ENCODE measurements around the gene BTBD8. TPM values are rescaled to one million over a fixed set of nuclear protein-coding genes. Genes with fewer than 3 reads are reported as not detected.
A peak's percentile ranks its signal among the peaks of the same experiment; 100 is the strongest.

BTBD8 gene
- total RNA-seq, 2 experiments from 2014 or later, result 2.6 to 2.7 TPM

- Mint-ChIP-seq H3K4me1 (no peaks in the 10 kb centered on the region), H3K9me3 (no peaks in the 10 kb centered on the region), H3K27ac (no peak overlapping the region), H3K36me3 (peaks cover 2% of the 10 kb centered on the region), H3K4me3 (no peak overlapping the region), H3K27me3 (no peaks in the 10 kb centered on the region)
- ATAC-seq (ENCODE audit: low read depth) (no peak), DNase-seq (no peak)
- POLR2A ChIA-PET, result no interaction called here
Observed at GRCh38 chr1:92184632-92185031, 104.5 kb downstream of the BTBD8 start.

- no peak for DNase-seq
- ATAC-seq (ENCODE audit: low read depth), result no peak
- POLR2A ChIA-PET, result interaction anchor here (0.5 kb wide), 1 partner anchor 31 kb away, joined by 3 read pairs; no protein-coding TSS in a partner anchor
- Mint-ChIP-seq H3K27me3 (no peaks in the 10 kb centered on the region), H3K27ac (no peak overlapping the region), H3K4me3 (no peak overlapping the region), H3K4me1 (no peaks in the 10 kb centered on the region), H3K36me3 (no peaks in the 10 kb centered on the region), H3K9me3 (no peaks in the 10 kb centered on the region)
Observed at GRCh38 chr1:92186081-92186480, 105.9 kb downstream of the BTBD8 start.

GRCh38 chr1:92188436-92189255 is 108.5 kb downstream of the BTBD8 start:
- Mint-ChIP-seq H3K4me1 (no peaks in the 10 kb centered on the region), H3K27ac (no peak overlapping the region), H3K36me3 (no peaks in the 10 kb centered on the region), H3K9me3 (no peaks in the 10 kb centered on the region), H3K4me3 (no peak overlapping the region), H3K27me3 (peaks cover 7% of the 10 kb centered on the region)
- POLR2A ChIA-PET, result no interaction called here
- DNase-seq (no peak), ATAC-seq (ENCODE audit: low read depth) (no peak)

GRCh38 chr1:92191726-92192125 is 111.6 kb downstream of the BTBD8 start:
- ATAC-seq (ENCODE audit: low read depth), result no peak
- no peak for DNase-seq
- Mint-ChIP-seq H3K27ac (no peak overlapping the region), H3K36me3 (no peaks in the 10 kb centered on the region), H3K27me3 (peaks cover 7% of the 10 kb centered on the region), H3K4me3 (no peak overlapping the region), H3K9me3 (no peaks in the 10 kb centered on the region), H3K4me1 (no peaks in the 10 kb centered on the region)
- POLR2A ChIA-PET, result interaction anchor here (0.6 kb wide), 1 partner anchor 36 kb away, joined by 3 read pairs; no protein-coding TSS in a partner anchor

DNA sequence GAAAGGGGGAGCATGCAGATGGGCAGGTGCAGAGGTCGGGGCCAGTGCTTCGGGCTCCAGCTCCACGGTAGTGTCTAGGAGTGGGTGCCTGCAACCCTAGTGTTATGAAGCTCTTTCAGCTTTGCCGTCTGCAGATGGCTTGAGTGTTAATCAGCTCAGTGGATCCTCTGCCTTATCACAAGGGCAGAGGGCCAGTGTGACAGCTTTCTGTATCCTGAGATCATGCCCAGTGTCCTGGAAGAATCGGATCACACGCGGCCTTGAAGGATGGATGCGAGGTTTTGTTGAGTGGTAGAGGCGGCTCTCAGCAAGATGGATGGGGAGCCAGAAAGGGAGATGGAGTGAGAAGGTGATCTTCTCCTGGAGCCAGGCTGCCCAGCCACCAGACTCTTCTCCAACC is 112.1 kb downstream of the BTBD8 start:
- Mint-ChIP-seq H3K27me3 (peaks cover 7% of the 10 kb centered on the region), H3K27ac (no peak overlapping the region), H3K4me1 (peaks cover 2% of the 10 kb centered on the region), H3K36me3 (no peaks in the 10 kb centered on the region), H3K9me3 (no peaks in the 10 kb centered on the region), H3K4me3 (no peak overlapping the region)
- no peak for DNase-seq
- no peak for ATAC-seq (ENCODE audit: low read depth)
- POLR2A ChIA-PET, result no interaction called here

GRCh38 chr1:92194511-92194910 is 114.4 kb downstream of the BTBD8 start:
- no peaks in the 10 kb centered on the region for H3K36me3 Mint-ChIP-seq
- H3K9me3 Mint-ChIP-seq, result no peaks in the 10 kb centered on the region
- POLR2A ChIA-PET, result no interaction called here
- peaks cover 7% of the 10 kb centered on the region for H3K27me3 Mint-ChIP-seq
- peaks cover 2% of the 10 kb centered on the region for H3K4me1 Mint-ChIP-seq
- H3K4me3 Mint-ChIP-seq, result no peak overlapping the region
- H3K27ac Mint-ChIP-seq, result no peak overlapping the region
- ATAC-seq (ENCODE audit: low read depth) (no peak), DNase-seq (no peak)

- Mint-ChIP-seq H3K27me3 (no peaks in the 10 kb centered on the region), H3K4me1 (peaks cover 8% of the 10 kb centered on the region), H3K36me3 (peaks cover 12% of the 10 kb centered on the region), H3K27ac (peak overlapping the region; percentile 69), H3K9me3 (peaks cover 8% of the 10 kb centered on the region), H3K4me3 (no peak overlapping the region)
- DNase-seq, result no peak
- peak; percentile 39 for ATAC-seq (ENCODE audit: low read depth)
- POLR2A ChIA-PET, result interaction anchor here (0.6 to 0.7 kb wide), 2 partner anchors 112 to 217 kb away, joined by 3 read pairs; no protein-coding TSS in a partner anchor
Observed at GRCh38 chr1:92201973-92202372, 121.8 kb downstream of the BTBD8 start.

- ATAC-seq (ENCODE audit: low read depth), result no peak
- POLR2A ChIA-PET, result no interaction called here
Observed at GRCh38 chr1:92203105-92203504, 123.0 kb downstream of the BTBD8 start.

DNA sequence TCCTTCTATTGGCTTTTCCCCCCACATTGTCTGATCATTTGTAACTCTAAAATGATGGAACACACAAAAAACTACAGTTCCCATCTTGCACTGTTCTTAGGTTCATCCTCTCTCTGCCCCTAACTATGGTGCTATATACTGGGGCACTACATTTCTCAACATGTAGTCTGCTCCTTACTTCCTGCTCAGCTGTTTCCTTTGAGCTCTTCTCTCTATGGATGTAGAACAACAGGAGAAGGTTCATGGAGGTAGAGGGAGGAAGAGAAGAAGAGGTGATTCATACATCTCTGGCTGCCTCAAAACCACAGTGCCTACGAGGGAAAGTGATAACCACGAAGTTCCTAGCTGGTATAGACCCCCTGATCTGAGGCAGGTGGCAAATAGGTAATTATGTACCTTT is 130.6 kb downstream of the BTBD8 start:
- H3K36me3 Mint-ChIP-seq, result no peaks in the 10 kb centered on the region
- H3K4me3 Mint-ChIP-seq, result no peak overlapping the region
- H3K9me3 Mint-ChIP-seq, result peaks cover 3% of the 10 kb centered on the region
- DNase-seq (no peak), ATAC-seq (ENCODE audit: low read depth) (no peak)
- H3K27me3 Mint-ChIP-seq, result peaks cover 2% of the 10 kb centered on the region
- POLR2A ChIA-PET, result no interaction called here
- no peak overlapping the region for H3K27ac Mint-ChIP-seq
- H3K4me1 Mint-ChIP-seq, result peaks cover 5% of the 10 kb centered on the region

More at GRCh38 chr1:92203105-92203504, 123.0 kb downstream of the BTBD8 start:
- peaks cover 8% of the 10 kb centered on the region for H3K4me1 Mint-ChIP-seq
- H3K9me3 Mint-ChIP-seq, result peaks cover 8% of the 10 kb centered on the region
- no peak for DNase-seq
- H3K36me3 Mint-ChIP-seq, result peaks cover 12% of the 10 kb centered on the region
- H3K4me3 Mint-ChIP-seq, result no peak overlapping the region
- no peak overlapping the region for H3K27ac Mint-ChIP-seq
- peaks cover 2% of the 10 kb centered on the region for H3K27me3 Mint-ChIP-seq

DNA sequence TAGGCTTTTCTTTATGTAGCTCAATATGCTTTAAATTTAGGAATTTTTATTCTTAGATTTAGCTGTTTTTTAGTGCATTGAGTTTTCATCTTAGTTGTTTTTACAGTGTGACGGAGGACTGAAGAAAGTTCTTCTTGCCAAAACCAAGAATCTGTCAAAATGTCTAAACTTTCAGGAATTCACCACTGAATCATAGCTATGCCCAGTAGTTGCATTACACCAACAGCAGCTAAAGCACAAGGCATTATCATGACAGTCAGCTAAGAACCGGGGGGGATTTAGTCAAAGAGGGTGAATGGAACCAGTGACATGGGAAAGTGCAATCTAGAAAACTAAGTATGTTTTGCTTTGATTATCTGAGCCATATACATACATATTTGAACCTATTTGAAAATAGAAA is 131.0 kb downstream of the BTBD8 start:
- Mint-ChIP-seq H3K4me1 (peaks cover 5% of the 10 kb centered on the region), H3K27me3 (peaks cover 2% of the 10 kb centered on the region), H3K36me3 (no peaks in the 10 kb centered on the region), H3K27ac (no peak overlapping the region), H3K9me3 (peaks cover 3% of the 10 kb centered on the region), H3K4me3 (no peak overlapping the region)
- ATAC-seq (ENCODE audit: low read depth), result no peak
- no peak for DNase-seq
- POLR2A ChIA-PET, result no interaction called here

GRCh38 chr1:92217721-92218120 is 137.6 kb downstream of the BTBD8 start, which contains the start of gene C1orf146:
Gene C1orf146, plus strand, starts transcription at chr1:92217915. Its CDS starts 13,506 bp downstream, at chr1:92231421.
- POLR2A ChIA-PET, result no interaction called here
- Mint-ChIP-seq H3K27ac (no peak within 1 kb of the TSS), H3K9me3 (peaks cover 2% of the 10 kb centered on the region), H3K27me3 (no peaks in the 10 kb centered on the region), H3K4me1 (no peaks in the 10 kb centered on the region), H3K36me3 (no peaks in the 10 kb centered on the region), H3K4me3 (no peak within 1 kb of the TSS)
- no peak for DNase-seq
- no peak for ATAC-seq (ENCODE audit: low read depth)

- DNase-seq (no peak), ATAC-seq (ENCODE audit: low read depth) (no peak)
- no peaks in the 10 kb centered on the region for H3K27me3 Mint-ChIP-seq
- H3K4me1 Mint-ChIP-seq, result no peaks in the 10 kb centered on the region
- H3K9me3 Mint-ChIP-seq, result peaks cover 2% of the 10 kb centered on the region
- H3K36me3 Mint-ChIP-seq, result no peaks in the 10 kb centered on the region
- H3K27ac Mint-ChIP-seq, result no peak overlapping the region
- POLR2A ChIA-PET, result no interaction called here
- H3K4me3 Mint-ChIP-seq, result no peak overlapping the region
Observed at GRCh38 chr1:92218559-92218958, 138.4 kb downstream of the BTBD8 start.

- Mint-ChIP-seq H3K36me3 (no peaks in the 10 kb centered on the region), H3K4me1 (no peaks in the 10 kb centered on the region), H3K9me3 (peaks cover 2% of the 10 kb centered on the region), H3K27me3 (no peaks in the 10 kb centered on the region), H3K27ac (no peak overlapping the region), H3K4me3 (no peak overlapping the region)
- no peak for ATAC-seq (ENCODE audit: low read depth)
- POLR2A ChIA-PET, result no interaction called here
- no peak for DNase-seq
Observed at GRCh38 chr1:92219028-92219427, 138.9 kb downstream of the BTBD8 start.

GRCh38 chr1:92228401-92228800 is 148.3 kb downstream of the BTBD8 start:
- Mint-ChIP-seq H3K27me3 (peaks cover 4% of the 10 kb centered on the region), H3K36me3 (no peaks in the 10 kb centered on the region), H3K4me1 (no peaks in the 10 kb centered on the region), H3K27ac (no peak overlapping the region), H3K4me3 (no peak overlapping the region), H3K9me3 (no peaks in the 10 kb centered on the region)
- POLR2A ChIA-PET, result no interaction called here
- DNase-seq (no peak), ATAC-seq (ENCODE audit: low read depth) (no peak)
